ENCODE measurements around the gene POR.

POR gene

DNA sequence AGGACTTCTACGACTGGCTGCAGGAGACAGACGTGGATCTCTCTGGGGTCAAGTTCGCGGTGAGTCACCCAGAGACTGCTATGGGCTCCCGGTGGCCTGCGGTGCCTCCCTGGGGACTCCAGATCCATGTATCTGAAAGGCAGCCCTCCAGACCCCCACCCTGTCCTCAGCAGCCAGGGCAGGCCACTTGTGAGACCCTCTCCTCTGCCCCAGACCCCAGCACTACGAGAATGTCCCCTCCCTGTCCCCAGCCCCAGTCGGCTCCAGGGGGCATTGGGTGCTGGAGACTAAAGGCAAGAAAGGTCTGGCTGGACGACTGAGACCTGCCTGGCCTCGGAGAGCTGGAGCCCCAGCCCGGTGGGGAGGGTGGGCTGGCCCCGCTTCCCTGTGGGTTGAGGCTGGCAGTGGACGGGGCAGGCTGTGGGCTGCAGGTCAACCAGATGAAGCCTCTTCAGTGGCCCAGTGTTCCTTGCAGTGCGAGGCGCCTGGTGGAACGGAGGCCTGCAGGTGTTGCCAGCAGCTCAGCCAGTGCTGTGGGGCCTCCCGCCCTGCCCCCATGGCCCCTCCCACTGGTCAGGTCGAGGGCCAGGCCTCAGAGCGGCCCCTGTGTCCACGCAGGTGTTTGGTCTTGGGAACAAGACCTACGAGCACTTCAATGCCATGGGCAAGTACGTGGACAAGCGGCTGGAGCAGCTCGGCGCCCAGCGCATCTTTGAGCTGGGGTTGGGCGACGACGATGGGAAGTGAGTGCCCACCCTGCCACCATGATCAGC is 65.7 kb downstream of the POR start:
- no peak for DNase-seq

DNA sequence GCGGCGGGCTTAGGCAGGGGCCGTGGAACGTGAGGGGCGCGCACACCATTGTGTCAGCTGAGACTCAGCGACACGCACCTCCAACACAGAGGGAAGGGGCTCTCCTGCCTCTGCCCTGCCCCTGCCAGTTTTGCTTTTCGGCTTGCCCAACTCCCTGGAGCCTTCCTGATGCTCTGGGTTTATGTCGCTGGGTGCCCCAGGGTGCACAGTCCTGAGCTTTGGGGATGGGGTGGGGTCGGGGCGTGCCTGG is 66.2 kb downstream of the POR start:
- DNase-seq, result no peak

DNA sequence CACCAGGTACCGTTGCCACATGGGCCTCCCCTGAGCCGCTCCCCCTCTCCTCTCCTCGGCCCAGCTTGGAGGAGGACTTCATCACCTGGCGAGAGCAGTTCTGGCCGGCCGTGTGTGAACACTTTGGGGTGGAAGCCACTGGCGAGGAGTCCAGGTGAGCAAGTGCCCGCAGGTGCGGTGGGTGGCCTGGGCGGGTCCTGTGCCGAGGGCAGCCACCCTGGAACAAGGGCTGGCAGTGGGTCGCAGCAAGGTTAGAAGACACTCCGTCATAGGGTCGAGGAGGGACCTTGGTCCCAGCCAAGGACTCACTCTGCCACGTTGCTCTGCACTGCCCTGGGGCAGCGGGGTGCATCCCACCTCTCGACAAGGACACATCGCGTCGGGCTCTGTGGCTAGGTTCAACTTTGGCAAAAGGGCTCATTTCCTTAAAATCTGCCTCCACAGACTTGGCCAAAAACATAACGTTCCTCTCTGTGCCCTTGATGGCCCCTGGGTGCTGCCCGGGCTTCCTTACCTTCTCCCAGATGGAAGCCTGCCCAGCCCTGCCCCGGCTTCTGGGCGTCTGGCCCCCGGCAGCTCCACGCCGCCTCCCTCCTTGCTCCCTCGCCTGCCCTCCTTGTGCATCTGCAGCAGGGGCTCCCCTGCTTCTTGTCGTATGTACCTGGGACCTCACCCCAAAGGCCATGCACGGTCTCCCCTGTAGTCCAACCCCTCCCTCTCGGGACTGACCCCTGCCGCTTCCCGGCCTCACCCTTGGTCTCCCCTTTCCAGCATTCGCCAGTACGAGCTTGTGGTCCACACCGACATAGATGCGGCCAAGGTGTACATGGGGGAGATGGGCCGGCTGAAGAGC is 66.7 kb downstream of the POR start:
- DNase-seq, result no peak

GRCh38 chr7:75982306-75983064 is 67.5 kb downstream of the POR start:
- DNase-seq, result no peak

GRCh38 chr7:75983471-75984129 is 68.6 kb downstream of the POR start:
- no peak for DNase-seq

- DNase-seq, result no peak
Measured at GRCh38 chr7:75984130-75985008, 69.4 kb downstream of the POR start.

DNA sequence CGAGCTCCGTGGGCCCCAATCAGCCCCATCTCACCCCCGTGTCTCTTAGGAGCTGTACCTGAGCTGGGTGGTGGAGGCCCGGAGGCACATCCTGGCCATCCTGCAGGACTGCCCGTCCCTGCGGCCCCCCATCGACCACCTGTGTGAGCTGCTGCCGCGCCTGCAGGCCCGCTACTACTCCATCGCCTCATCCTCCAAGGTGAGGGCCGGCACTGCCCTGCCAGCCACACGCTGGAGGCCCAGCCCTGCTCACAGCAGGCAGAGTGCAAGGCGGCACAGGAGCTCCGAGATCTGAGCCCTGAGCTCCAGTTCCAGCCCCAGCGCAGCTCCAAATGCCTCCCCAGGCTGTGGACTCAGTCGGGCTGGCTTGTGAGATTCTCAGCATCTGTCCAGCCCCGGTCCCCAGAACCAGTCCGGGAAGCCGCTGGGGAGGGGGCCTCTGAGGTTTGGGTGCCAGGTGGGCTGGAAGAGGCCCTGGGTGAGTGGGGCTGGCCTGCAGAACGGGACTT is 70.1 kb downstream of the POR start:
- DNase-seq, result no peak

GRCh38 chr7:75985518-75986146 is 70.7 kb downstream of the POR start:
- no peak for DNase-seq

- DNase-seq, result no peak
Measured at GRCh38 chr7:75986147-75986781, 71.3 kb downstream of the POR start.

GRCh38 chr7:75987026-75987804 is 72.3 kb downstream of the POR start:
- no peak for DNase-seq

- no peak for DNase-seq
Measured at GRCh38 chr7:75987805-75988567, 73.0 kb downstream of the POR start.

- DNase-seq, result no peak
Measured at GRCh38 chr7:75988568-75989499, 73.9 kb downstream of the POR start.

- no peak for DNase-seq
Measured at GRCh38 chr7:75989500-75990388, 74.8 kb downstream of the POR start.

- no peak for DNase-seq
Measured at GRCh38 chr7:75991531-75992082, 76.7 kb downstream of the POR start.

DNA sequence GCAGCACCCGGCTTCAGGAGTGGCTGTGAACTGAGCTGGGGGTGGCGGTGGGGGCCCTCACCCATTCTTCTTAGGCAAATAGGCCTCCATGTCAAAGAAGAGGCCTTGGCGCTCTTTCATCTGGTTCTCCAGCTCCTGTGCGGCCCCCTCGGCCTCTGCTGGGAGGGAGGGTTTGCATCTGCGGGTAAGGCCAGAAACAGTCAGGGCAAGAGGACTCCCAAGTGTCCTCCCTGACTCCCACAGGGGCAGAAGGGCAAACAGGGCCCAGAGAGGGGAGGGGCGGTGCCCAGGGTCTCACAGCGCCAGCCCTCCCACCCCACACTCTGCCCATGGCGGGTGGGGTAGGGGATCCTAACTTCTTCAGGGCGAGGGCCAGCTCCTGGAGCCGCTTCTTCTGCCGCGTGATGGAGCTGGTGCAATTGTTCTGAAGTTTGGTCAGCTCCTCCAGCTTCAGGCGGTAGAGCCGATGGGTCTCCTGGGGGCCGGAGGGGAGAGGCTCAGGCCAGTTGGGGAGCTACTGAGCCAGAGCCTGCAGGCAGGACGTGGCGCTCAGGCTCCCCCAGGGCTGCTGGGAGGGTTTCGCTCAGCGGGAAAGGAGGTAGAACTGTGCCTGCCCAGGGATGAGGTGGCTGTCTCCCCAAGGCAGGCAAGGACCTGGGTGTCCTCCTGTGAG is 77.3 kb downstream of the POR start:
- no peak for DNase-seq

Measured in stimulated activated naive CD4-positive, alpha-beta T cell treated with Interleukin-2 at 50 U/mL for 16 hours (primary cell).